ENCODE data around the gene ATXN7L1.
"Not testable (repeated sequence)": the region's sequence is repeated elsewhere in the genome, so short reads cannot be mapped to it uniquely, and the experiment has no call there.

- TF ChIP-seq CTCF (IDR thresholded peaks at IDR 0.05); EZH2 (IDR thresholded peaks at IDR 0.05; ENCODE audit: borderline replicate concordance, insufficient read depth, low read depth, low read length, poor library complexity, severe bottlenecking): not testable (repeated sequence)
Observed at GRCh38 chr7:105844681-105845080, 31.7 kb downstream of the ATXN7L1 start.
